Subcutaneous adipose tissue (tissue), 4 donors: ENCODE measurements around the gene LOXL1. TPM values are rescaled to one million over a fixed set of nuclear protein-coding genes. Genes with fewer than 3 reads are reported as not detected.

Experiments
- total RNA-seq, 4 donors: library from RNA; depleted of rRNA; stranded (reverse); fragments of >200 nt; gene quantifications; one replicate each; pipeline ENCODE4 v1.1.0, GENCODE V29; 2016
- TF ChIP-seq, protein P1 (sequence below): fragments of 450-650 bp; IDR thresholded peaks from one replicate; pipeline ENCODE4 v1.5.1; 2016; ENCODE audit warnings: low read depth, mild to moderate bottlenecking, control low read depth, antibody characterized with exemption, moderate library complexity

LOXL1 gene
- total RNA-seq, 4 donors from 2014 or later = 4.2 to 9.2 (median 6.3) TPM

GRCh38 chr15:73886717-73887345 is 39.4 kb upstream of the LOXL1 start:
- TF ChIP-seq, protein P1, sequence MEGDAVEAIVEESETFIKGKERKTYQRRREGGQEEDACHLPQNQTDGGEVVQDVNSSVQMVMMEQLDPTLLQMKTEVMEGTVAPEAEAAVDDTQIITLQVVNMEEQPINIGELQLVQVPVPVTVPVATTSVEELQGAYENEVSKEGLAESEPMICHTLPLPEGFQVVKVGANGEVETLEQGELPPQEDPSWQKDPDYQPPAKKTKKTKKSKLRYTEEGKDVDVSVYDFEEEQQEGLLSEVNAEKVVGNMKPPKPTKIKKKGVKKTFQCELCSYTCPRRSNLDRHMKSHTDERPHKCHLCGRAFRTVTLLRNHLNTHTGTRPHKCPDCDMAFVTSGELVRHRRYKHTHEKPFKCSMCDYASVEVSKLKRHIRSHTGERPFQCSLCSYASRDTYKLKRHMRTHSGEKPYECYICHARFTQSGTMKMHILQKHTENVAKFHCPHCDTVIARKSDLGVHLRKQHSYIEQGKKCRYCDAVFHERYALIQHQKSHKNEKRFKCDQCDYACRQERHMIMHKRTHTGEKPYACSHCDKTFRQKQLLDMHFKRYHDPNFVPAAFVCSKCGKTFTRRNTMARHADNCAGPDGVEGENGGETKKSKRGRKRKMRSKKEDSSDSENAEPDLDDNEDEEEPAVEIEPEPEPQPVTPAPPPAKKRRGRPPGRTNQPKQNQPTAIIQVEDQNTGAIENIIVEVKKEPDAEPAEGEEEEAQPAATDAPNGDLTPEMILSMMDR = no peak

GRCh38 chr15:73887481-73887880 is 38.8 kb upstream of the LOXL1 start:
- TF ChIP-seq, protein P1 = no peak

DNA sequence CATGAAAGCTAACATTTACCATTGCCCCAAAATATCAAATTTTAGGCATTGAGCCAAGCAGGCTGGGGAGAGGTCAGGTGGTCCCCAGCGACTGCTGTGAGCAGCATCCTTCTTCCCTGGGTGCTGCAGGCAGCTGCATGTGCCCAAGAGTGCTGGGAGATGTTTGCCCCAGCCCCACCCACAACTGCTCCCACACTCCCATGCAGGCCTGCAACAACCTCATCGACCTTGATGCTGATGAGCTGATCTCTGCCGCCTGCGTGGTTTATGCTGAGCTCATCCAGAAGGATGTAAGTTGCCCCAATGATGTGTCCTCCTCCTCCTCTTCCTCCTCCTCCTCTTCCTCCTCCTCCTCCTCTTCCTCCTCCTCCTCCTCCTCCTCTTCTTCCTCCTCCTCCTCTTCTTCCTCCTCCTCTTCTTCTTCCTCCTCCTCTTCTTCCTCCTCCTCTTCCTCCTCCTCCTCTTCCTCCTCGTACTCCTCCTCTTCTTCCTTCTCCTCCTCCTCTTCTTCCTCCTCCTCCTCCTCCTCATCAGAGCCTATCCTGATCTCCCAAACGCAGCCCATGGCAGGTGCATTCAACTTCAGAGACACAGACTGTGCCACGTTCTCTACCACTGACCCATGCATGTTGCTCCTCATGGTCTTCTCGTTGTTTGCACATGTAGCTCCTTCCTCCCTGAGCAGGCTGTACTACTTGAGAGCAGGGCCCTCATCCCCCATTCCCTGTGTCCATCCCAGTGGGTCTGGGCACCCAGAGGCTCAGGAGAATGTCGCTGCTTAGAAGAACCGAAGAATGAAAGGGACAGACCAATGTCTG is 37.8 kb upstream of the LOXL1 start:
- TF ChIP-seq, protein P1 = no peak

DNA sequence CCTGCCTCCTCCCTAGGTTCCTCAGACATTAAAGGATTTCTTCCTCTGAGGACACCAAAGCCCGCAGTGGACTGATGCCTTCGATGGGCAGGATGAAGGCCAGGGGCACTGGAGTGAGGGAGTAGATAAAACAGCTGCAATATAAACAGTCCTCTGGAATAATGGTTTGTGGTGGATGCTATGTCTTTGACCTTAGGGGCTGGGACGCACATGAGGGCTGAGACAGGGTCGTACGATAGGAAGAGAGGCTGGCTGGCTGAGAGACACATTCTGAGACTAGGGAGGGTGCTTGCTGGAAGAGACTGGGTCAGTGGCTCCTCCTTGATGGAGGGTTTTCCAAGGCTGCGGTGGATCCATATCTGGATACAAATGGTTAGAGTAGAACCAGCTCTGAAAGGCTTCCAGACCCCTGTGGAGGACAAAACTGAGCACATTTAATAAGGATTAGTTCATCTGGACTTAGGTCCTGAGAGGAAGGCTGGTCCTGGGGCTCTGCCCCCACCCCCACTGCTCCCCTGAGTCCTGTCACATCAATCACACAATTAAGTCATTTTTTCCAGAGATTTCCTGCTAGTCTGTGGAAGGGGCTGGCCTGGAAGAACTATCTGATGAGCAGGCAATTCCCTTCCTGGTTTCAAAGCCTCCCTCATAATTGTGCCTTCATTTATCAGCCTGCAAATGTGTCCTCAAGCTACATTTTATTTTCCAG is 37.1 kb upstream of the LOXL1 start:
- TF ChIP-seq, protein P1 = no peak

DNA sequence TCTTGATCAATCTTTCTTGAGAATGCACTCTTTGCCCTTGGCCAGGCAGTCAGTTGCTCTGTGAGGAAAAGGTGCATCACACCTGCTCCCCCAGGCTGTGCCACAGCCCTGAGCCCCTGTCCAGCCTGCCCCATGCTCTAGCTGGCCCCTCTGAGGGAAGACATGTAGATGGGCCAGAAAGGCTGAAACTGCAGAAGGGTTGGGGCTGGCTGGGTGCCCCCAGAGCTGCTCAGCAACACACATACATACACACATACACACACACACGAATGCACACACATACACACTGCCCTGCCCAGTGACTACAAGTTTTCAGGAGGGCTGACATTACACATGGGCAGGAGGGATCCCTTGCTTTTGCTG is 36.5 kb upstream of the LOXL1 start:
- TF ChIP-seq, protein P1 = no peak

GRCh38 chr15:73891328-73892315 is 34.6 kb upstream of the LOXL1 start:
- TF ChIP-seq, protein P1 = no peak
